NB4 (cell line): ENCODE measurements around the gene SMARCC2.

Source experiments
- DNase-seq: peaks from one replicate; pipeline ENCODE4 v3.0.0; 2010; ENCODE audit warnings: low read depth
- H3K4me3 ChIP-seq: one replicate; pipeline ENCODE4 v1.5.1; 2011; ENCODE audit warnings: mild to moderate bottlenecking, low read depth, low read length, moderate library complexity
- MYC ChIP-seq: IDR thresholded peaks from 2 replicates; pipeline ENCODE4 v1.6.1; 2011; ENCODE audit warnings: low read depth, low read length
- POLR2A ChIP-seq: IDR thresholded peaks from 2 replicates; pipeline ENCODE4 v1.6.1; 2011; ENCODE audit warnings: mild to moderate bottlenecking; ENCODE audit not compliant: insufficient read length; ENCODE audit errors: extremely low read depth
- TF ChIP-seq, protein P1 (sequence below): IDR thresholded peaks from 2 replicates; pipeline ENCODE4 v1.6.1; 2011; ENCODE audit warnings: low read depth, low read length
- TF ChIP-seq, protein P2 (sequence below): IDR thresholded peaks from one replicate; pipeline ENCODE4 v1.5.1; 2012; ENCODE audit warnings: low read depth, low read length

Gene SMARCC2

GRCh38 chr12:56189918-56190694 is 823 bp upstream of the SMARCC2 start:
- DNase-seq = peak; percentile 90
- TF ChIP-seq, protein P1, sequence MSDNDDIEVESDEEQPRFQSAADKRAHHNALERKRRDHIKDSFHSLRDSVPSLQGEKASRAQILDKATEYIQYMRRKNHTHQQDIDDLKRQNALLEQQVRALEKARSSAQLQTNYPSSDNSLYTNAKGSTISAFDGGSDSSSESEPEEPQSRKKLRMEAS = peak; percentile 62
- TF ChIP-seq MYC (peak; percentile 72), POLR2A (no peak)
- TF ChIP-seq, protein P2, sequence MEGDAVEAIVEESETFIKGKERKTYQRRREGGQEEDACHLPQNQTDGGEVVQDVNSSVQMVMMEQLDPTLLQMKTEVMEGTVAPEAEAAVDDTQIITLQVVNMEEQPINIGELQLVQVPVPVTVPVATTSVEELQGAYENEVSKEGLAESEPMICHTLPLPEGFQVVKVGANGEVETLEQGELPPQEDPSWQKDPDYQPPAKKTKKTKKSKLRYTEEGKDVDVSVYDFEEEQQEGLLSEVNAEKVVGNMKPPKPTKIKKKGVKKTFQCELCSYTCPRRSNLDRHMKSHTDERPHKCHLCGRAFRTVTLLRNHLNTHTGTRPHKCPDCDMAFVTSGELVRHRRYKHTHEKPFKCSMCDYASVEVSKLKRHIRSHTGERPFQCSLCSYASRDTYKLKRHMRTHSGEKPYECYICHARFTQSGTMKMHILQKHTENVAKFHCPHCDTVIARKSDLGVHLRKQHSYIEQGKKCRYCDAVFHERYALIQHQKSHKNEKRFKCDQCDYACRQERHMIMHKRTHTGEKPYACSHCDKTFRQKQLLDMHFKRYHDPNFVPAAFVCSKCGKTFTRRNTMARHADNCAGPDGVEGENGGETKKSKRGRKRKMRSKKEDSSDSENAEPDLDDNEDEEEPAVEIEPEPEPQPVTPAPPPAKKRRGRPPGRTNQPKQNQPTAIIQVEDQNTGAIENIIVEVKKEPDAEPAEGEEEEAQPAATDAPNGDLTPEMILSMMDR = no peak
- peak overlapping the region; percentile 74 for H3K4me3 ChIP-seq

- DNase-seq = no peak
These were observed 545 bp downstream of the SMARCC2 start for GRCh38 chr12:56188778-56189098.

DNA sequence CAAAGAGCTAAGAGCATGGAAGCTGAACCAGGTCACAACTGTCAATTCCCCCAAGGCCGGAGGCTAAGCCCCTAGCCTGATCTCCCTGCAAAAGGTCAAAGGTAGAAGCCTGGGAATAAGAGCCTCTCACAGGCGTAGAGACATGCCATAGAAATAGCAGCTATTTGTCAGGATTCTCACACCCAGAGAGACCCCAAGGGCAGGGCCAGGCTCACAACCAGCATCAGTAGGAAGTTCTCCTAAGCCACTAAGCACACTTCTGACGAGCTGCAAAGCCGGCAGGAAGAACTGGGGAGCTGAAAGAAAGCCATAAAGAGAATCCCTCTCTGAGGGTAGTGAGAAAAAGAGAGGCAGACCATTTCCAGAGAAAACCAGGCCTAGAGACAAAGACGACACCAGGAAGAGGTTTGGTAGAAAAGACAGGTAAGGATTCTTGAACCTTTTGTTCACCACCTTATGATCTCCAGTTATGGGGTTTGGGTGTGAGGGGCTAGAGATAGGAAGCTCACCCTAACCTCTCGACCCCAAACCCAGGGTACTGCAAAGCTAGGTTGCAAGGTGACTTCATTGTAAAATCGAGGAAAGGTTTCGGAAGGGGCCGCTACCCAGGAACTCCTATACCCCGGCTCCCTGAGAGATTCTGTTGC is 1.0 kb downstream of the SMARCC2 start:
- DNase-seq = peak; percentile 58
- TF ChIP-seq MYC (no peak), POLR2A (no peak)
- TF ChIP-seq, protein P1 = no peak
- TF ChIP-seq, protein P2 = no peak
- peak overlapping the region; percentile 94 for H3K4me3 ChIP-seq

More at GRCh38 chr12:56188778-56189098, 545 bp downstream of the SMARCC2 start:
- TF ChIP-seq MYC (no peak), POLR2A (no peak)
- TF ChIP-seq, protein P1 = no peak
- TF ChIP-seq, protein P2 = no peak
- H3K4me3 ChIP-seq = peak overlapping the region; percentile 94

DNA sequence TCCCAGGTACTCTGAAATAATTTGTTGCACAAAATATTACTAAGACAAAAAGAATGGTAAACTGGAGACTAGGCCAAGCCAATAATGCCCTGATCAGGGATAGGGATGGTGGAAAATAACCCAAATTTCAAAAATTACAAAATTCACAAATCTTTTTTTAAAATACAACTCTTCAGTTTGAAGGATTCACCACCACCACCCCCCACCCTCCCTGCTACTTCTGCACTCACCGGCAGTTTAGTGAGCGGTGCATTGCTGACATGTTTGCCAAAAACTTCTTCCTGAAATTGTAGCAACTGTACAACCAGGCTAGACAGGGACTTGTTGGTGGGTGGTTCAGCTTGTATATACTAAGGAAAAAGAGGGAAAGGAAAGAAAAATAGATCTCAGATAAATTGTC is 2.3 kb downstream of the SMARCC2 start:
- peak overlapping the region; percentile 94 for H3K4me3 ChIP-seq
- TF ChIP-seq POLR2A (no peak), MYC (no peak)
- TF ChIP-seq, protein P1 = no peak
- no peak for DNase-seq

- no peak for DNase-seq
- TF ChIP-seq, protein P2 = no peak
- TF ChIP-seq POLR2A = no peak
- no peak for TF ChIP-seq MYC
- H3K4me3 ChIP-seq = no peak overlapping the region
These were observed 10.9 kb downstream of the SMARCC2 start for GRCh38 chr12:56178347-56178746.

DNA sequence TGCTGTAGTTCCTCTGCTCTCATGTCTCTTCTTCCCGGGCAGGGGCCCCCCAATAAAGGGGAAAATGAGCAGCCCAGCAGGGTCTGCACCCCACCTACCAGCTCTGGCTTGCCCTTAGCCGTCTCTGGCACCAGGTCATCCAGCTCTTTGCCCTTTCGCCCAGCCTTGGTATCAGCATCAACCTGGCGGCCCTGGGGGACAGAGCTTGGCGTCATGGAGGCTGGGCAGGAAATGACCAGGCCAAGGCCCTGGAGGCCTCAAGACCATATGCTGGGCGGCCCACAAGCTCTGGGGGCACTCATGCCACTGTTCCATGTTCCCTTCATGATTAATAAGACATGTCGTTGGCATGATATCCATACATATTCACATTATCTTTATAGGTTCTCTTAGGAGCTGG is 16.4 kb downstream of the SMARCC2 start:
- no peak overlapping the region for H3K4me3 ChIP-seq
- DNase-seq = no peak
- TF ChIP-seq MYC (no peak), POLR2A (no peak)
- TF ChIP-seq, protein P2 = no peak
- TF ChIP-seq, protein P1 = no peak
